ENCODE data around the gene ZCWPW2. TPM values are rescaled to one million over a fixed set of nuclear protein-coding genes. Genes with fewer than 3 reads are reported as not detected.

ZCWPW2 gene
- total RNA-seq: 0.66 and 0.72 TPM in 2 replicates

GRCh38 chr3:28348629-28349468 is at the start of gene ZCWPW2, which contains the start of gene AZI2:
TSS of gene ZCWPW2 (plus strand) at chr3:28348721. CDS start at chr3:28413069, 64,348 bp downstream.
TSS of gene AZI2 (minus strand) at chr3:28348824. CDS start at chr3:28340617, 8,207 bp downstream.

Other genes starting within 250 kb of the ZCWPW2 start
- 2.2 and 4.4 TPM in 2 replicates for gene CMC1, start 107.1 kb upstream of the ZCWPW2 start, total RNA-seq
- 53.5 and 183 TPM in 2 replicates for gene AZI2, start 103 bp downstream of the ZCWPW2 start, total RNA-seq

Data from placental pericyte (primary cell).